HG02970 (cell line): ENCODE measurements around the gene FANCD2.
"Not testable (repeated sequence)": the region's sequence is repeated elsewhere in the genome, so short reads cannot be mapped to it uniquely, and the experiment has no call there.

Source experiments
- ATAC-seq: cut with Tn5 transposase; IDR thresholded peaks from one replicate; pipeline ENCODE4 v1.9.1; 2021; ENCODE audit warnings: mild to moderate bottlenecking, moderate library complexity, moderate number of reproducible peaks; ENCODE audit not compliant: unreplicated experiment, low FRiP score

The FANCD2 gene

GRCh38 chr3:10011631-10012030 is 14.6 kb upstream of the FANCD2 start:
- ATAC-seq: no peak

- no peak for ATAC-seq
Measured at GRCh38 chr3:10012106-10012505, 14.1 kb upstream of the FANCD2 start.

- ATAC-seq: no peak
Measured at GRCh38 chr3:10015461-10015904, 10.8 kb upstream of the FANCD2 start.

GRCh38 chr3:10017636-10018292 is 8.5 kb upstream of the FANCD2 start:
- no peak for ATAC-seq

GRCh38 chr3:10018806-10019205 is 7.4 kb upstream of the FANCD2 start:
- ATAC-seq: not testable (repeated sequence)

- no peak for ATAC-seq
Measured at GRCh38 chr3:10019326-10019725, 6.9 kb upstream of the FANCD2 start.

GRCh38 chr3:10021856-10022775 is 4.1 kb upstream of the FANCD2 start:
- no peak for ATAC-seq

GRCh38 chr3:10023587-10024310 is 2.5 kb upstream of the FANCD2 start:
- ATAC-seq: no peak

GRCh38 chr3:10025205-10026083 is 793 bp upstream of the FANCD2 start:
- ATAC-seq: no peak

- no peak for ATAC-seq
Measured at GRCh38 chr3:10041034-10041433, 14.8 kb downstream of the FANCD2 start.

- ATAC-seq: no peak
Measured at GRCh38 chr3:10047876-10048275, 21.6 kb downstream of the FANCD2 start.

GRCh38 chr3:10053054-10053453 is 26.8 kb downstream of the FANCD2 start:
- ATAC-seq: not testable (repeated sequence)

GRCh38 chr3:10055097-10055496 is 28.9 kb downstream of the FANCD2 start:
- no peak for ATAC-seq

- ATAC-seq: not testable (repeated sequence)
Measured at GRCh38 chr3:10070077-10070476, 43.8 kb downstream of the FANCD2 start.

GRCh38 chr3:10074666-10075065 is 48.4 kb downstream of the FANCD2 start:
- ATAC-seq: no peak

- ATAC-seq: no peak
Measured at GRCh38 chr3:10081871-10082270, 55.6 kb downstream of the FANCD2 start.

GRCh38 chr3:10085738-10086137 is 59.5 kb downstream of the FANCD2 start:
- ATAC-seq: no peak

- no peak for ATAC-seq
Measured at GRCh38 chr3:10088256-10088655, 62.0 kb downstream of the FANCD2 start.

- ATAC-seq: no peak
Measured at GRCh38 chr3:10090179-10090578, 63.9 kb downstream of the FANCD2 start.

GRCh38 chr3:10090774-10091173 is 64.5 kb downstream of the FANCD2 start:
- ATAC-seq: not testable (repeated sequence)
